Ovary (tissue), 10 donors: ENCODE results near the gene CTNNAL1. TPM values are rescaled to one million over a fixed set of nuclear protein-coding genes. Genes with fewer than 3 reads are reported as not detected.
"Not testable (repeated sequence)": the region's sequence is repeated elsewhere in the genome, so short reads cannot be mapped to it uniquely, and the experiment has no call there.

ENCODE experiments used
- DNase-seq, 5 donors: peaks; one replicate each; pipeline ENCODE4 v3.0.0-alpha.2; 2019 to 2020
- H3K27ac ChIP-seq, 2 donors: fragments of 200-600 bp; one replicate each; pipeline versions ENCODE4 v1.5.1 to v1.8.0; 2019 to 2022
- H3K27me3 ChIP-seq: fragments of 200-600 bp; one replicate; pipeline ENCODE4 v1.8.0; 2022
- H3K36me3 ChIP-seq: fragments of 200-600 bp; sonication (generic); one replicate; pipeline ENCODE4 v1.5.1; 2019
- H3K4me1 ChIP-seq: one replicate; pipeline ENCODE4 v1.8.1; 2013; ENCODE audit warnings: mild to moderate bottlenecking, moderate library complexity; ENCODE audit not compliant: insufficient read depth
- H3K4me3 ChIP-seq: fragments of 200-600 bp; sonication (generic); one replicate; pipeline ENCODE4 v1.5.1; 2017
- H3K9me3 ChIP-seq, 2 donors: fragments of 200-600 bp in 1 of 2; sonication (generic) in 1 of 2; one replicate each; pipeline versions ENCODE4 v1.5.1 to v1.8.1; 2013 to 2019; ENCODE audit warnings: mild to moderate bottlenecking in 1 of 2, moderate library complexity in 1 of 2
- CTCF ChIP-seq, 3 donors: fragments of 450-650 bp in 2 of 3; fragments of 200-600 bp in 1 of 3; IDR thresholded peaks; one replicate each; pipeline versions ENCODE4 v1.5.1 to v1.8.0; 2016 to 2022; ENCODE audit warnings: antibody characterized with exemption in 3 of 3, mild to moderate bottlenecking in 1 of 3
- EP300 ChIP-seq: sonication (generic); formaldehyde crosslinking; IDR thresholded peaks from one replicate; pipeline ENCODE4 v1.6.1; 2017; ENCODE audit warnings: antibody characterized with exemption
- POLR2A ChIP-seq: fragments of 450-650 bp; IDR thresholded peaks from one replicate; pipeline ENCODE4 v1.6.1; 2017; ENCODE audit warnings: antibody characterized with exemption, mild to moderate bottlenecking, moderate library complexity
- WGBS, 3 donors: extraction: QIAGEN DNeasy Blood & Tissue Kit in 1 of 3; methylation state at CpG; one replicate each; pipeline versions ENCODE4 v1.1.5 to v1.1.7; 2013 to 2017; 5-methylcytosine and 5-hydroxymethylcytosine counted together
- intact Hi-C, 4 donors: fragments of 100-400 bp; cut with DNase I; formaldehyde crosslinking; loops; one replicate each; pipeline versions ENCODE4 v1.11.0 to v1.15.1; 2022 to 2023
- long read RNA-seq, 3 donors: library from polyadenylated mRNA in 2 of 3; unstranded in 2 of 3; transcript quantifications; one replicate each; pipeline ENCODE4 v2.0.0 and lab custom pipeline, GENCODE V29; 2021 to 2026
- polyA plus RNA-seq, 2 donors: library from polyadenylated mRNA; stranded (reverse); fragments of 200-250 nt in 1 of 2; fragments of 350-450 nt in 1 of 2; fragmentation: Illumina TruSeq in 1 of 2; extraction: RNeasy Lipid Tissue Mini Kit (QIAGEN cat#74804) in 1 of 2; gene quantifications; one replicate each; pipeline ENCODE4 v1.2.3, GENCODE V29; 2013 to 2014
- total RNA-seq, 7 donors: library from RNA; depleted of rRNA in 2 of 7; stranded (reverse); fragments of >200 nt in 2 of 7; fragmentation: NEBNext Ultra II Directional in 3 of 7; extraction: Animal tissue kit (Norgen Biotek cat#: 25700) in 3 of 7; gene quantifications; one replicate each; pipeline versions ENCODE4 v1.1.0 to v1.2.4, GENCODE V29; 2016 to 2023
- donor health status: DM: no; HTN: no; CAD: no; lungs with moderate emphysema.
- donor health status: DM: no; HTN: no; CAD: no.
- donor health status: Bipolar disorder and iron deficiency.
- donor health status: DM: yes; HTN: yes; CAD: no.
- donor health status: DM: no; HTN: no; CAD: no.
- donor health status: DM: yes; HTN: yes; CAD: no.

Gene CTNNAL1, protein sequence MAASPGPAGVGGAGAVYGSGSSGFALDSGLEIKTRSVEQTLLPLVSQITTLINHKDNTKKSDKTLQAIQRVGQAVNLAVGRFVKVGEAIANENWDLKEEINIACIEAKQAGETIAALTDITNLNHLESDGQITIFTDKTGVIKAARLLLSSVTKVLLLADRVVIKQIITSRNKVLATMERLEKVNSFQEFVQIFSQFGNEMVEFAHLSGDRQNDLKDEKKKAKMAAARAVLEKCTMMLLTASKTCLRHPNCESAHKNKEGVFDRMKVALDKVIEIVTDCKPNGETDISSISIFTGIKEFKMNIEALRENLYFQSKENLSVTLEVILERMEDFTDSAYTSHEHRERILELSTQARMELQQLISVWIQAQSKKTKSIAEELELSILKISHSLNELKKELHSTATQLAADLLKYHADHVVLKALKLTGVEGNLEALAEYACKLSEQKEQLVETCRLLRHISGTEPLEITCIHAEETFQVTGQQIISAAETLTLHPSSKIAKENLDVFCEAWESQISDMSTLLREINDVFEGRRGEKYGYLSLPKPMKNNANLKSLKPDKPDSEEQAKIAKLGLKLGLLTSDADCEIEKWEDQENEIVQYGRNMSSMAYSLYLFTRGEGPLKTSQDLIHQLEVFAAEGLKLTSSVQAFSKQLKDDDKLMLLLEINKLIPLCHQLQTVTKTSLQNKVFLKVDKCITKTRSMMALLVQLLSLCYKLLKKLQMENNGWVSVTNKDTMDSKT
- total RNA-seq (100 to 1,000 TPM in 6 of 7 donors, 10 to 100 TPM in 1; 82.4 to 238 (median 137) TPM), polyA plus RNA-seq (100 to 1,000 TPM; 130 to 138 TPM)
- long read RNA-seq, donor 1, transcript CTNNAL1-204 (19 exons, 2,522 nt), result minor isoform, 5 of 436 reads
- long read RNA-seq, donor 1, transcript CTNNAL1-201 (19 exons, 2,490 nt), result major isoform, 254 of 436 reads
- long read RNA-seq, donor 1, partial matches to known transcripts, result 122 of 436 reads
- long read RNA-seq, donor 1, other reads (novel, unspliced or antisense), result 55 of 436 reads
- long read RNA-seq, donor 2, transcript CTNNAL1-201 (19 exons, 2,490 nt), result major isoform, 24 of 52 reads
- long read RNA-seq, donor 2, partial matches to known transcripts, result 28 of 52 reads
- long read RNA-seq, donor 2, other reads (novel, unspliced or antisense), result 0 of 52 reads
- long read RNA-seq, donor 3, transcript CTNNAL1-201 (19 exons, 2,490 nt), result major isoform, 301 of 377 reads
- long read RNA-seq, donor 3, transcript CTNNAL1-204 (19 exons, 2,522 nt), result minor isoform, 6 of 377 reads
- long read RNA-seq, donor 3, partial matches to known transcripts, result 7 of 377 reads
- long read RNA-seq, donor 3, other reads (novel, unspliced or antisense), result 63 of 377 reads

DNA sequence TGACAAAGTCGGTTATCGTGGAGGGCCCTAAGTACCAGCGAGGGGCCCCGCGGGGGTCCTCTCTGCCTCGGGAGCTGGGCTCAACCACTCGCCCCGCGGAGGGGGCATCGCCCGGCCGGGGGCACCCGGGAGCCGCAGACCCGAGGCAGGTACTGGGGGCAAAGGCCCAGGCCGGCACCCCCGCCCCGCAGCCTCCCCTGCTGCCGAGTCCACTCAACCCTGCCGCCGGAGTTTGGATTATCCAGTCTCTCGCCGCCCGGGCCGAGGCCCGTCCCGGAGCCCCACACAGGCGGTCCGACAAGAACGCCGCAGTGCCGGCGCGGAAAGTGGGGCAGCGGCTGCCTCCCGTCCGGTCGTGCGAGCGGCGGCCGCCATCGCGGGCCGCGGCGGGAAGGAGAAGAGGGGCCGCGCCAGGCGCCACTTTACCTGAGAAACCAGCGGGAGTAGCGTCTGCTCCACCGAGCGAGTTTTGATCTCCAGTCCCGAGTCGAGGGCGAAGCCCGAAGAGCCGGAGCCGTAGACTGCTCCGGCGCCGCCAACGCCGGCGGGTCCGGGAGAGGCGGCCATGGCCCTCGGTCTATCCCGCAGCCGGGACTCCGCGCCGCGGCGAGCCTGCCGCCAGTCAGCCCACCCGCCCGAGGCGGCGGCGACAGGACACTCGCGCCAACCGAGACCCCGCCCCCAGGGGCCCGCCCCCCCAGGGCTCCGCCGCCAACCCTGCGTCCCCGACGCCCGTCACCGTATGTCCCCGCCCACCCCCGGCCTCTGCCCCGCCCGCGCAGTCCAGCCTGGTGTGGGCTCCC lies at the start of gene CTNNAL1:
CTNNAL1 (minus strand) TSS at position 624 of the 803 bp plus-strand sequence; CDS start at position 567, 57 bp downstream.
- 0 to 1% (median 1%) methylated on average over 55 to 99 of the region's 99 CpGs for WGBS, 3 donors

GRCh38 chr9:109062543-109062942 lies 49.2 kb upstream of the CTNNAL1 start:
- no peak for DNase-seq
- Histone ChIP-seq H3K27ac (no peak overlapping the region), H3K36me3 (no peaks in the 10 kb centered on the region), H3K27me3 (no peaks in the 10 kb centered on the region), H3K4me1 (peaks cover 1% of the 10 kb centered on the region), H3K4me3 (no peak overlapping the region), H3K9me3 (no peaks in the 10 kb centered on the region)
- intact Hi-C loops, result no loop called here
- 90 to 93% (median 92%) methylated on average over 6 of the region's 6 CpGs for WGBS, 3 donors
- no peak for TF ChIP-seq EP300
- no peak for TF ChIP-seq CTCF (IDR thresholded peaks at IDR 0.05)
- TF ChIP-seq POLR2A, result no peak

More for the DNA sequence above, at the start of gene CTNNAL1:
- no peaks in the 10 kb centered on the region for H3K9me3 ChIP-seq
- H3K27ac ChIP-seq, result peak within 1 kb of the TSS; percentile 91 to 97
- TF ChIP-seq POLR2A, result peak; percentile 81
- TF ChIP-seq CTCF (IDR thresholded peaks at IDR 0.05), result no peak
- intact Hi-C loops, result loop anchor here in 3 of 4 donors (1.0 to 10.0 kb wide), 2 partner anchors 79 to 102 kb away; partner anchors contain the start of genes TMEM245 (in 3 of the 3), ABITRAM (in 1 of the 3) and ELP1 (in 1 of the 3)
- H3K27me3 ChIP-seq, result no peaks in the 10 kb centered on the region
- H3K36me3 ChIP-seq, result no peaks in the 10 kb centered on the region
- DNase-seq, result peak; percentile 96 to 97 (median 96)
- peaks cover 20% of the 10 kb centered on the region for H3K4me1 ChIP-seq
- H3K4me3 ChIP-seq, result peak within 1 kb of the TSS; percentile 97

GRCh38 chr9:109060191-109060590 lies 46.9 kb upstream of the CTNNAL1 start:
- no peaks in the 10 kb centered on the region for H3K36me3 ChIP-seq
- H3K27me3 ChIP-seq, result no peaks in the 10 kb centered on the region
- no peaks in the 10 kb centered on the region for H3K4me1 ChIP-seq
- H3K27ac ChIP-seq, result no peak overlapping the region
- no peak for DNase-seq
- 60 to 86% (median 62%) methylated on average over 3 of the region's 3 CpGs for WGBS, 3 donors
- intact Hi-C loops, result no loop called here
- no peak overlapping the region for H3K4me3 ChIP-seq
- no peaks in the 10 kb centered on the region for H3K9me3 ChIP-seq
- TF ChIP-seq EP300 (no peak), POLR2A (no peak), CTCF (IDR thresholded peaks at IDR 0.05) (no peak)

DNA sequence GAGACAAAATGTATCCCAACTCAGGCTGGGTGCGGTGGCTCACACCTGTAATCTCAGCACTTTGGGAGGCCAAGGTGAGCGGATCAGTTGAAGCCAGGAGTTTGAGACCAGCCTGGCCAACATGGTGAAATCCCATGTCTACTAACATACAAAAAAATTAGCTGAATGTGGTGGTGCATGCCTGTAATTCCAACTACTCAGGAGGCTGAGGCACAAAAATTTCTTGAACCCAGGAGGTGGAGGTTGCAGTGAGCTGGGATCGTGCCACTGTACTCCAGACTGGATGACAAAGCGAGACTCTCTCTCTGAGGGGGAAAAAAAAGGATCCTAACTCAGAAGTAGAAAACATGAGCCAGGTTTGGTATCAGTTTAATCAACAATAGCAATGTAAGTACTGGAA lies 39.8 kb upstream of the CTNNAL1 start:
- WGBS, 3 donors, result 97 to 98% (median 98%) methylated on average over 4 of the region's 4 CpGs
- H3K27ac ChIP-seq, H3K4me3 ChIP-seq, H3K36me3 ChIP-seq, H3K4me1 ChIP-seq, H3K27me3 ChIP-seq, DNase-seq, H3K9me3 ChIP-seq, intact Hi-C loops: not testable (repeated sequence)
